Coronary artery (tissue), 2 donors: ENCODE results near the gene KRT83.

ENCODE experiments used
- DNase-seq: peaks from one replicate; pipeline ENCODE4 v3.0.0-alpha.2; 2017; ENCODE audit warnings: low spot score
- H3K27ac ChIP-seq, 2 donors: fragments of 200-600 bp; sonication (generic); one replicate each; pipeline ENCODE4 v1.5.1; 2016 to 2019
- H3K4me3 ChIP-seq: fragments of 200-600 bp; sonication (generic); 2 replicates; pipeline ENCODE4 v1.5.1; 2016; ENCODE audit warnings: mild to moderate bottlenecking, moderate library complexity
- TF ChIP-seq, protein P1 (sequence below): fragments of 200-600 bp; sonication (generic); IDR thresholded peaks from one replicate; pipeline ENCODE4 v1.5.1; 2019; ENCODE audit warnings: antibody characterized with exemption

The KRT83 gene

DNA sequence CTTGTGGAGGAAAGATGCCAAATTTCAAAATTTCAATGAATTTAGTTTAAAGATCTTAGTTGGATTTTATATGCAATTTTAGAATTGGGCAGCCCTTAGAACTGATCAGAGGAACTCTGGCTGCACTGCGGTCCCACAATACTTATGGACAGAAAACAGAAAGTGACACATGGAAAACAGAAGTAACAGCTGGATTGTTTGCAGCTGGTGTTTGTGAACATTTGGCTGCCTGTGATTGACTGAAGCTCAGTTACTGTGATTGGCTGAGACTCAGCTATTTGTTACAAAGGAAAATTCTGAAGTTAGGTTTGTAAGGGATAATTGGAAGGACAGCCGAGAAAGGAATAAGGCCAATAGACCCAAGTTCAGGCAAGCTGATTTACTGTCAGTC is 56.8 kb downstream of the KRT83 start:
- Histone ChIP-seq H3K27ac (peak overlapping the region in 1 of 2 donors; percentile 52), H3K4me3 (no peak overlapping the region)
- TF ChIP-seq, protein P1, sequence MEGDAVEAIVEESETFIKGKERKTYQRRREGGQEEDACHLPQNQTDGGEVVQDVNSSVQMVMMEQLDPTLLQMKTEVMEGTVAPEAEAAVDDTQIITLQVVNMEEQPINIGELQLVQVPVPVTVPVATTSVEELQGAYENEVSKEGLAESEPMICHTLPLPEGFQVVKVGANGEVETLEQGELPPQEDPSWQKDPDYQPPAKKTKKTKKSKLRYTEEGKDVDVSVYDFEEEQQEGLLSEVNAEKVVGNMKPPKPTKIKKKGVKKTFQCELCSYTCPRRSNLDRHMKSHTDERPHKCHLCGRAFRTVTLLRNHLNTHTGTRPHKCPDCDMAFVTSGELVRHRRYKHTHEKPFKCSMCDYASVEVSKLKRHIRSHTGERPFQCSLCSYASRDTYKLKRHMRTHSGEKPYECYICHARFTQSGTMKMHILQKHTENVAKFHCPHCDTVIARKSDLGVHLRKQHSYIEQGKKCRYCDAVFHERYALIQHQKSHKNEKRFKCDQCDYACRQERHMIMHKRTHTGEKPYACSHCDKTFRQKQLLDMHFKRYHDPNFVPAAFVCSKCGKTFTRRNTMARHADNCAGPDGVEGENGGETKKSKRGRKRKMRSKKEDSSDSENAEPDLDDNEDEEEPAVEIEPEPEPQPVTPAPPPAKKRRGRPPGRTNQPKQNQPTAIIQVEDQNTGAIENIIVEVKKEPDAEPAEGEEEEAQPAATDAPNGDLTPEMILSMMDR = no peak
- DNase-seq = no peak
